Small intestine (tissue), 7 donors: Measurements from ENCODE around the gene ADAMTSL1. TPM values are rescaled to one million over a fixed set of nuclear protein-coding genes. Genes with fewer than 3 reads are reported as not detected.

Experiments used
- DNase-seq, 2 donors: peaks; one replicate each; pipeline versions ENCODE4 v3.0.0 to v3.0.0-alpha.2; 2013
- FAIRE-seq: peaks from 2 replicates; lab custom pipeline; 2012; peaks lifted over from hg19 to GRCh38; lab: Jason Lieb, UNC
- H3K27ac ChIP-seq, 3 donors: one replicate each; pipeline ENCODE4 v1.5.1; 2013; ENCODE audit warnings: low read length in 2 of 3, mild to moderate bottlenecking in 2 of 3, control low read depth in 1 of 3, inconsistent platforms in 1 of 3, low read depth in 1 of 3, moderate library complexity in 1 of 3
- H3K27me3 ChIP-seq, 3 donors: one replicate each; pipeline ENCODE4 v1.6.1; 2013; ENCODE audit warnings: low read length in 3 of 3, inconsistent platforms in 1 of 3; ENCODE audit not compliant: control insufficient read depth in 3 of 3, insufficient read depth in 3 of 3
- H3K36me3 ChIP-seq, 3 donors: one replicate each; pipeline ENCODE4 v1.6.1; 2013; ENCODE audit warnings: low read length in 3 of 3, inconsistent platforms in 1 of 3, low read depth in 1 of 3, mild to moderate bottlenecking in 1 of 3, moderate library complexity in 1 of 3; ENCODE audit not compliant: control insufficient read depth in 3 of 3, insufficient read depth in 2 of 3
- H3K4me1 ChIP-seq, 3 donors: one replicate each; pipeline ENCODE4 v1.6.1; 2013; ENCODE audit warnings: low read length in 2 of 3, inconsistent platforms in 1 of 3, low read depth in 1 of 3, mild to moderate bottlenecking in 1 of 3, moderate library complexity in 1 of 3; ENCODE audit not compliant: control insufficient read depth in 3 of 3, insufficient read depth in 2 of 3
- H3K4me3 ChIP-seq, 3 donors: one replicate each; pipeline ENCODE4 v1.5.1; 2013; ENCODE audit warnings: low read length in 3 of 3, control low read depth in 1 of 3, inconsistent platforms in 1 of 3, low read depth in 1 of 3, mild to moderate bottlenecking in 1 of 3, moderate library complexity in 1 of 3
- H3K9me3 ChIP-seq, 2 donors: one replicate each; pipeline ENCODE4 v1.6.1; 2013; ENCODE audit warnings: low read depth in 1 of 2, low read length in 1 of 2; ENCODE audit not compliant: control insufficient read depth in 2 of 2, insufficient read depth in 1 of 2
- WGBS, 3 donors: extraction: QIAGEN DNeasy Blood & Tissue Kit; methylation state at CpG; one replicate each; pipeline ENCODE4 v1.1.7; 2013; 5-methylcytosine and 5-hydroxymethylcytosine counted together
- polyA plus RNA-seq, 4 donors: library from polyadenylated mRNA; stranded (reverse) in 3 of 4; unstranded in 1 of 4; fragments of 200-250 nt in 3 of 4; fragments of 120-200 nt in 1 of 4; gene quantifications; one replicate each; pipeline versions ENCODE4 v1.2.1 to v1.2.3, GENCODE V29; 2013
- donor health status: healthy with polysubstance abuse.
- donor health status: control.
- donor health status: control.
- donor health status: Bipolar disorder and iron deficiency.
- donor health status: healthy.

Gene ADAMTSL1
- polyA plus RNA-seq, 4 donors = 0.97 to 1.6 TPM; not detected in 2

DNA sequence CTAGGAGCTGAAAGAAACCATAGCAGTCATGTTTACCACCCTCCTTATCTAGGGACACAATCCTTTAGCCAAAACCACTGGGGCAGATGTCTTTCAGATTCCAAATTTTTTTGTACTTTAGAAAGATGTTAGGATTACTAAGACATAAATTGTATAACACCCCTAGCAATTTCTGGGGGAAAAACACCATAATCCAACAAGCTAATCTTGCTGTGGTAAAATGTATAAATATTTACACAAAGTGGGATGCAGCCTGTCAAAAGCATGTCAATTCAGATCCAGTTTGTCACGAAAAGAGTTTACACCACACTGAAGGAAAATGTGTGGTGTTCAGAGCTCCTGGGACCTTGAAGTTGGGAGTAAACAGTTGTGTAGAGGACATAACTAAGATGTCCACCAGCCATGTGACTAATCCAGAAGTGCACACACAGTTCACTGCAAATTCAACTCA is 274.3 kb downstream of the ADAMTSL1 start:
- H3K4me3 ChIP-seq = no peak overlapping the region
- no peak for DNase-seq
- H3K4me1 ChIP-seq = peaks cover 0 to 3% (median 0%) of the 10 kb centered on the region in 3 donors
- H3K9me3 ChIP-seq = no peaks in the 10 kb centered on the region
- H3K27ac ChIP-seq = peak overlapping the region in 1 of 3 donors; percentile 14
- 53 to 56% (median 55%) methylated on average over 1 of the region's 1 CpG for WGBS, 3 donors
- no peak for FAIRE-seq
- no peaks in the 10 kb centered on the region for H3K27me3 ChIP-seq
- no peaks in the 10 kb centered on the region for H3K36me3 ChIP-seq

GRCh38 chr9:18749711-18750110 is 275.8 kb downstream of the ADAMTSL1 start:
- no peaks in the 10 kb centered on the region for H3K9me3 ChIP-seq
- 75 to 96% (median 85%) methylated on average over 1 of the region's 1 CpG for WGBS, 3 donors
- H3K4me3 ChIP-seq = no peak overlapping the region
- no peak overlapping the region for H3K27ac ChIP-seq
- FAIRE-seq = no peak
- peaks cover 0 to 3% (median 0%) of the 10 kb centered on the region in 3 donors for H3K4me1 ChIP-seq
- no peaks in the 10 kb centered on the region for H3K27me3 ChIP-seq
- DNase-seq = no peak
- H3K36me3 ChIP-seq = no peaks in the 10 kb centered on the region

DNA sequence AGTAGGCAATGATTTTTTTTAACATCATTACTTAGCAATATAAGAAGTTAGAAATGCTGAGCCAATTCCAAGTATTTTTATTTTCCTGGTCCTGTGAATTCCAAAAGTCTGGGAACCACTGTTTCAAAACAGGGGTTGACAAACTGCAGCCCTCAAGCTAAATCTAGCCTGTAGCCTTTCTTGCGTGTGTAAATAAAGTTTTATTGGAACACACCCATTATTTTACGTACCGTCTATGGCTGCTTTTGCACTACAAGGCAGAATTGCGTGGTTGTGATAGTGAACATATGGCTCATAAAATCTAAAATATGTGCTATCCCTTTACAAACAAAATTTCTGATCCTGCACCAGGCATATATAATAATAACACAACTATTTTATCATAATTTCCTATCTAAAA is 280.0 kb downstream of the ADAMTSL1 start:
- no peak overlapping the region for H3K27ac ChIP-seq
- no peak for FAIRE-seq

DNA sequence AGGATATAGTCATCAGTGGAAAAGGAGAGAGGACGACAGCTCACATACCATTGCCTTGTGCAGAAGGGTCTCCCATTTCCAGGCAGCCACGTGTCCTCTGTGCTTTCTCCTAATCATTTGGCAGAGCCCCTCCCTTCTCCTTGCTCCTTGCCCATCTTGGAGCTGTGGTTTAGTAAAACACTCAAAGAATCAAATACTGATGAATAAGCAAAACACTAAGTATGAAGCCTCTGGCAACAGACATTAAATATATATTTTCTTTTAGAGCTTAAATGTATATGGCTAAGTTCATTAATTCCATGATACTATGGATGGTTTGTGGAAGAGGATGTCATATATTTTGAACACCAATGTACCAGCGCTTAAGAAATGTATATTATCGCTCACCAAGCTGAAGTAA is 280.6 kb downstream of the ADAMTSL1 start:
- no peak overlapping the region for H3K4me3 ChIP-seq
- 87 to 95% (median 94%) methylated on average over 4 of the region's 4 CpGs for WGBS, 3 donors
- H3K27me3 ChIP-seq = no peaks in the 10 kb centered on the region
- no peaks in the 10 kb centered on the region for H3K36me3 ChIP-seq
- H3K4me1 ChIP-seq = no peaks in the 10 kb centered on the region
- DNase-seq (no peak), FAIRE-seq (no peak)
- H3K27ac ChIP-seq = no peak overlapping the region
- H3K9me3 ChIP-seq = no peaks in the 10 kb centered on the region

More for the DNA sequence above, 280.0 kb downstream of the ADAMTSL1 start:
- no peak for DNase-seq
- Histone ChIP-seq H3K36me3 (no peaks in the 10 kb centered on the region), H3K9me3 (no peaks in the 10 kb centered on the region), H3K27me3 (no peaks in the 10 kb centered on the region), H3K4me1 (no peaks in the 10 kb centered on the region), H3K4me3 (no peak overlapping the region)
- WGBS, 3 donors = 90 to 94% (median 91%) methylated on average over 4 of the region's 4 CpGs

DNA sequence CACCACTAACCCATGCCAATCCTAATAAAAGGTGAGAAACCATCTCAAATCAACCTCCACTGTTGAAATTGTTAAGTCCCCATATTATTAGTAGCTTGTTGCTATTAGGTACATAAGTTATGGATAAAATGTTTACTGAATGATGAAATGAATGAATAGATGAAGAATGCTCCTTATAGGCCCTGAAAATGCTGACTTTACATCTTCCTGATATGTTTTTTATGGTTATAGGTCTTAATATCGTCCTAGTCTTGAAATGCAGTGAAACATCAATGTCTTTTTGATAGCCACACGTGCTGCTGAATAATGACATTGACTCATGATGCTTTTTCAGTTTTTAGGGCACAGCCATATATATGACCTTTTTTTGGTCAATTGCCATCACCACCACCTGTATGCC is 281.3 kb downstream of the ADAMTSL1 start:
- no peak for FAIRE-seq
- H3K27ac ChIP-seq = no peak overlapping the region

DNA sequence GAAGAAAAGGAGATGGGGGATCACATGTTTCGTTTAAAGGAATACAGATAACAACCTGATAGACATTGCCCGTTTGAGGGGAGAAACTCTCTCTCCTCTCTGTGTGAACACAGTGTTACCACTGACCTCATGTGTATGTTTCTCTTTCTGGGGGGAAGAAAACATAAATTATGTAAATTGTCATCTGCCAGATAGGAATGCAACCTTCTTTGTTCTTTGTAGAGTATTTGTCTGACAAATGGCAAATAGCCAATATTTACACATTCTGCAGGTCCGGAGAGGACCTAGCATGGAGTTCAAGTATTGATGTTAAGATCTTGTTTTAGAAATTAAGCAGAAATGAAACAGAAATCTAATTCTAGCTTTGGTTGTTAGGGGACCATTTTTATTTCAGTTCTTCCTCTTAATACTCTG is 282.8 kb downstream of the ADAMTSL1 start:
- Histone ChIP-seq H3K9me3 (no peaks in the 10 kb centered on the region), H3K4me1 (no peaks in the 10 kb centered on the region), H3K27me3 (no peaks in the 10 kb centered on the region), H3K4me3 (no peak overlapping the region), H3K36me3 (no peaks in the 10 kb centered on the region), H3K27ac (no peak overlapping the region)
- FAIRE-seq (no peak), DNase-seq (no peak)
- WGBS, 3 donors = 23 to 48% (median 30%) methylated on average over 3 of the region's 3 CpGs

More for the DNA sequence above, 281.3 kb downstream of the ADAMTSL1 start:
- Histone ChIP-seq H3K4me3 (no peak overlapping the region), H3K27me3 (no peaks in the 10 kb centered on the region), H3K36me3 (no peaks in the 10 kb centered on the region), H3K4me1 (no peaks in the 10 kb centered on the region), H3K9me3 (no peaks in the 10 kb centered on the region)
- 82 to 91% (median 83%) methylated on average over 2 of the region's 2 CpGs for WGBS, 3 donors
- no peak for DNase-seq

GRCh38 chr9:18759827-18760226 is 285.9 kb downstream of the ADAMTSL1 start:
- H3K27me3 ChIP-seq = no peaks in the 10 kb centered on the region
- no peak overlapping the region for H3K27ac ChIP-seq
- H3K36me3 ChIP-seq = no peaks in the 10 kb centered on the region
- no peaks in the 10 kb centered on the region for H3K4me1 ChIP-seq
- FAIRE-seq = no peak
- 68 to 77% (median 69%) methylated on average over 4 of the region's 4 CpGs for WGBS, 3 donors
- DNase-seq = no peak
- H3K9me3 ChIP-seq = no peaks in the 10 kb centered on the region
- no peak overlapping the region for H3K4me3 ChIP-seq

GRCh38 chr9:18761742-18762300 is 287.9 kb downstream of the ADAMTSL1 start:
- H3K27ac ChIP-seq = no peak overlapping the region
- WGBS, 3 donors = 69 to 88% (median 80%) methylated on average over 2 of the region's 2 CpGs
- DNase-seq = no peak
- peaks cover 0 to 4% (median 0%) of the 10 kb centered on the region in 3 donors for H3K27me3 ChIP-seq
- H3K9me3 ChIP-seq = no peaks in the 10 kb centered on the region
- no peaks in the 10 kb centered on the region for H3K4me1 ChIP-seq
- no peaks in the 10 kb centered on the region for H3K36me3 ChIP-seq
- H3K4me3 ChIP-seq = no peak overlapping the region
- FAIRE-seq = no peak
